Mucosa of descending colon (tissue), 3 donors: ENCODE results near the gene MYL12B. TPM values are rescaled to one million over a fixed set of nuclear protein-coding genes. Genes with fewer than 3 reads are reported as not detected.

Experiments used
- ATAC-seq: fragments of 200-7000 bp; cut with Tn5 transposase; one replicate; pipeline ENCODE4 v1.9.1; 2020; ENCODE audit warnings: mild to moderate bottlenecking, moderate library complexity
- DNase-seq, 3 donors: peaks; one replicate each; pipeline ENCODE4 v3.0.0-alpha.2; 2020
- H3K36me3 ChIP-seq: fragments of 200-600 bp; one replicate; pipeline ENCODE4 v1.8.0; 2021; ENCODE audit warnings: low read depth, mild to moderate bottlenecking
- H3K4me1 ChIP-seq: fragments of 200-600 bp; one replicate; pipeline ENCODE4 v1.8.0; 2021; ENCODE audit warnings: low read depth, mild to moderate bottlenecking
- H3K4me3 ChIP-seq: fragments of 200-600 bp; one replicate; pipeline ENCODE4 v1.8.0; 2021; ENCODE audit warnings: mild to moderate bottlenecking
- H3K9me3 ChIP-seq: fragments of 200-600 bp; one replicate; pipeline ENCODE4 v1.8.0; 2021; ENCODE audit warnings: mild to moderate bottlenecking
- intact Hi-C, 2 donors: fragments of 100-400 bp; cut with DNase I in 1 of 2; cut with micrococcal nuclease in 1 of 2; formaldehyde crosslinking; loops; one replicate each; pipeline versions ENCODE4 v1.11.0 to v1.11.1; 2022; cut with DNase I, micrococcal nuclease
- total RNA-seq, 3 donors: library from RNA; stranded (reverse); fragmentation: NEBNext Ultra II Directional in 2 of 3; extraction: Animal tissue kit (Norgen Biotek cat#: 25700) in 2 of 3; gene quantifications; one replicate each; pipeline versions ENCODE4 v1.2.1 to v1.2.4, GENCODE V29; 2021 to 2023
- TF ChIP-seq, protein P1 (sequence below): fragments of 200-600 bp; IDR thresholded peaks from one replicate; pipeline ENCODE4 v1.8.0; 2022; ENCODE audit warnings: antibody characterized with exemption, mild to moderate bottlenecking
- donor health status: DM: no; HTN: no; CAD: no; lungs with moderate emphysema.
- donor health status: DM: no; HTN: no; CAD: no.
- donor health status: DM: no; HTN: yes; CAD: no.

The MYL12B gene
- total RNA-seq, 3 donors from 2014 or later: 317 to 609 (median 569) TPM

GRCh38 chr18:3223356-3223755, 38.6 kb upstream of the MYL12B start:
- TF ChIP-seq, protein P1, sequence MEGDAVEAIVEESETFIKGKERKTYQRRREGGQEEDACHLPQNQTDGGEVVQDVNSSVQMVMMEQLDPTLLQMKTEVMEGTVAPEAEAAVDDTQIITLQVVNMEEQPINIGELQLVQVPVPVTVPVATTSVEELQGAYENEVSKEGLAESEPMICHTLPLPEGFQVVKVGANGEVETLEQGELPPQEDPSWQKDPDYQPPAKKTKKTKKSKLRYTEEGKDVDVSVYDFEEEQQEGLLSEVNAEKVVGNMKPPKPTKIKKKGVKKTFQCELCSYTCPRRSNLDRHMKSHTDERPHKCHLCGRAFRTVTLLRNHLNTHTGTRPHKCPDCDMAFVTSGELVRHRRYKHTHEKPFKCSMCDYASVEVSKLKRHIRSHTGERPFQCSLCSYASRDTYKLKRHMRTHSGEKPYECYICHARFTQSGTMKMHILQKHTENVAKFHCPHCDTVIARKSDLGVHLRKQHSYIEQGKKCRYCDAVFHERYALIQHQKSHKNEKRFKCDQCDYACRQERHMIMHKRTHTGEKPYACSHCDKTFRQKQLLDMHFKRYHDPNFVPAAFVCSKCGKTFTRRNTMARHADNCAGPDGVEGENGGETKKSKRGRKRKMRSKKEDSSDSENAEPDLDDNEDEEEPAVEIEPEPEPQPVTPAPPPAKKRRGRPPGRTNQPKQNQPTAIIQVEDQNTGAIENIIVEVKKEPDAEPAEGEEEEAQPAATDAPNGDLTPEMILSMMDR: no peak
- no peak for ATAC-seq
- no peaks in the 10 kb centered on the region for H3K9me3 ChIP-seq
- intact Hi-C loops: no loop called here
- peaks cover 2% of the 10 kb centered on the region for H3K4me1 ChIP-seq
- H3K4me3 ChIP-seq: no peak overlapping the region
- DNase-seq: no peak
- H3K36me3 ChIP-seq: no peaks in the 10 kb centered on the region

DNA sequence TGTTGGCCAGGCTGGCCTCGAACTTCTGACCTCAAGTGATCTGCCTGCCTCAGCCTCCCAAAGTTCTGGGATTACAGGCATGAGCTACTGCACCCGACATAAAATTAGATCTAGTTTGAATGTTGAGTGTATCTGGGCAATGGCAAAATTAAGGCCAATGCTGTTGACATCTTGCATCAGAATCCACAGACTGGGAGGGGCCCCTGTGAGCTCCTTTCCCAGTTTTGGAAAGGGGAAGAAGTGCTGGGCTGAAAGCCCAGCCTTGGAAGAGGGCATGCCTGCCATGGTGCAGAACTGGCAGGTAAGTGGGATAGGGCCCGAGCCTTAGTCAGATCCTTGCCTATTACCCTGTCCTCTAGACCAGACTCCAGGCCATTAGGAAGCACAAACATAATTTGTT, 37.7 kb upstream of the MYL12B start:
- no peak for ATAC-seq
- no peak for DNase-seq
- TF ChIP-seq, protein P1: no peak

DNA sequence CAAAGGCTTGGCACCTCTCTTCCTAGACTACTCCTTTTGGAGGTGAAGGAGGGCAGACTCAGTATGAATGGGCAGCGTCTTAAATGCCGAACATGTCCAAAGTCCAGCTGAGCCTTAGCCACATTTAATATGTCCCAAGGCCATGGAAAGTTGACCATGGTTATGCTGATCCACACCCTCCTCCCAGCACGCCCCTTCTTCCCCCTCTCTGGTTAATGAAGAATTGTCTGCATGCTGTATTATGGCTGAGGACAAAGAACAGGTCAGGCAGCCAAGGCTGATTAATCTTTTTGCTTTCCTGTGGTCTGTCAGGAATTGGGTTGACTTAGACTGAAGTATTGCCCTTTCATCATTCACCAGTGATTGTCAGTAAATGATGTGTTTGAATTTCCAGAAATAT, 36.3 kb upstream of the MYL12B start:
- no peaks in the 10 kb centered on the region for H3K9me3 ChIP-seq
- intact Hi-C loops: no loop called here
- ATAC-seq: peak; percentile 71
- no peak for DNase-seq
- H3K4me1 ChIP-seq: no peaks in the 10 kb centered on the region
- no peaks in the 10 kb centered on the region for H3K36me3 ChIP-seq
- H3K4me3 ChIP-seq: no peak overlapping the region
- TF ChIP-seq, protein P1: no peak

More for the DNA sequence above, 37.7 kb upstream of the MYL12B start:
- Histone ChIP-seq H3K4me3 (no peak overlapping the region), H3K36me3 (no peaks in the 10 kb centered on the region), H3K9me3 (no peaks in the 10 kb centered on the region), H3K4me1 (no peaks in the 10 kb centered on the region)
- intact Hi-C loops: no loop called here

DNA sequence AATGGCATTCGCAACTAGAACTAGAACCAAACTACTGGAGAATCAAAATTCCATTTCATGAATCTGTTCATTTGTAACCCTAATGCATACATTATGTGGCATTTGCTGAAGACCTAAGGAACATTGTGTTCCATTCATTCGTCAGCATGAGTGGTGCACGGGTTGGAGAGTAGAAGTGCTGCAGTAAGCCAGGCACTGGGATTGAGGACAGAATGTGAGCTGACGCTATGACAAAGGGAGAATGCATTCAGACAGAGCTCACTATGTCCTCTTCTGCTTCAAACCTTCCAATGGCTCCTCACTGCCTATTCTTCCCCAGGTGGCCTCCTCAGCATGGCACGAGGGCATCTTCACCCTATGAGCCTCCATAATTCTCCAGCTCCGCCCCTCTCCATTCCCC, 35.9 kb upstream of the MYL12B start:
- TF ChIP-seq, protein P1: no peak
- no peak overlapping the region for H3K4me3 ChIP-seq
- DNase-seq (no peak), ATAC-seq (no peak)
- H3K4me1 ChIP-seq: no peaks in the 10 kb centered on the region
- no peaks in the 10 kb centered on the region for H3K9me3 ChIP-seq
- no peaks in the 10 kb centered on the region for H3K36me3 ChIP-seq
- intact Hi-C loops: no loop called here

- intact Hi-C loops: loop anchor here in 1 of 2 donors (10.0 kb wide), 1 partner anchor 76 kb away; no protein-coding TSS in a partner anchor
- DNase-seq (no peak), ATAC-seq (peak; percentile 80)
- peaks cover 6% of the 10 kb centered on the region for H3K4me1 ChIP-seq
- TF ChIP-seq, protein P1: no peak
- no peaks in the 10 kb centered on the region for H3K36me3 ChIP-seq
- no peaks in the 10 kb centered on the region for H3K9me3 ChIP-seq
- H3K4me3 ChIP-seq: no peak overlapping the region
Measured at GRCh38 chr18:3230401-3231334, 31.3 kb upstream of the MYL12B start.
